GM18505 (cell line): ENCODE measurements around the gene DDB1.

Experiments
- ATAC-seq: cut with Tn5 transposase; IDR thresholded peaks from one replicate; pipeline ENCODE4 v1.9.1; 2021; ENCODE audit not compliant: unreplicated experiment
- POLR2A ChIP-seq: IDR thresholded peaks from 4 replicates; pipeline ENCODE4 v1.6.1; 2011; ENCODE audit warnings: borderline replicate concordance; ENCODE audit not compliant: insufficient read depth, insufficient read length; ENCODE audit errors: extremely low read depth

DDB1 gene

GRCh38 chr11:61332797-61333549 lies at the start of gene DDB1, which contains the start of gene TKFC:
Gene DDB1 (minus strand): TSS chr11:61333105. CDS start chr11:61332968, 137 bp downstream.
Gene TKFC (plus strand): TSS chr11:61333228. CDS start chr11:61334729, 1,501 bp downstream.
- ATAC-seq = peak; percentile 89
- peak; percentile 93 for TF ChIP-seq POLR2A

GRCh38 chr11:61380884-61381283 lies 48.0 kb upstream of the DDB1 start:
- ATAC-seq = no peak
- TF ChIP-seq POLR2A = no peak

- TF ChIP-seq POLR2A = no peak
- no peak for ATAC-seq
These were observed 45.9 kb upstream of the DDB1 start for GRCh38 chr11:61378713-61379313.

- no peak for ATAC-seq
- TF ChIP-seq POLR2A = no peak
These were observed 44.7 kb upstream of the DDB1 start for GRCh38 chr11:61377461-61378160.

- TF ChIP-seq POLR2A = no peak
- ATAC-seq = no peak
These were observed 42.8 kb upstream of the DDB1 start for GRCh38 chr11:61375761-61376108.

GRCh38 chr11:61372659-61373420 lies 39.9 kb upstream of the DDB1 start:
- no peak for ATAC-seq
- no peak for TF ChIP-seq POLR2A

GRCh38 chr11:61370349-61371005 lies 37.6 kb upstream of the DDB1 start:
- no peak for ATAC-seq
- TF ChIP-seq POLR2A = no peak

GRCh38 chr11:61369372-61370348 lies 36.8 kb upstream of the DDB1 start:
- ATAC-seq = no peak
- no peak for TF ChIP-seq POLR2A

GRCh38 chr11:61368646-61369045 lies 35.7 kb upstream of the DDB1 start:
- TF ChIP-seq POLR2A = no peak
- ATAC-seq = no peak

GRCh38 chr11:61367406-61367805 lies 34.5 kb upstream of the DDB1 start:
- TF ChIP-seq POLR2A = no peak
- no peak for ATAC-seq

- TF ChIP-seq POLR2A = no peak
- ATAC-seq = no peak
These were observed 31.2 kb upstream of the DDB1 start for GRCh38 chr11:61364012-61364675.
